ENCODE measurements around the gene KLHDC3. TPM values are rescaled to one million over a fixed set of nuclear protein-coding genes. Genes with fewer than 3 reads are reported as not detected.

KLHDC3 gene
- total RNA-seq, 4 donors from 2014 or later, result 66.5 to 164 (median 119) TPM

DNA sequence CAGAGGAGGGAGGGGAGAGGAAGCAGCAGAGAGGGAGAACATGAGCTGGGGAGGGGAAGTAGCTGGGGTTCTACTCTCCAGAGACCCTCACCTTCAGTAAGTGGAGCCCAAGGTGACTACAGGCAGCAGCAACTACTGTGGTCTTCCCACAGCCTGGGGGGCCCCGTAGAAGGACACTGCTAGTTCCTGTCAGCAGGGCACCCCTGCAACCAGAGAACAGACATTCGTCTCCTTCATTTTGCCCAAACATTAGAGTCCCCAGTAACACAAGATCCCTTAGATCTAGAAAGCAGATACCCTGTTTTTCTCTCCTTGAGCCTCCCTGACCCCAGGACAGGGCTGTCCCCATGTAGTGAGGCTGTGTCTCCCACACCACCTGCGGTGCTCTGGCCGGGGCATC, 45.3 kb upstream of the KLHDC3 start:
- H3K9me3 ChIP-seq, result no peaks in the 10 kb centered on the region
- ATAC-seq, result no peak
- H3K4me3 ChIP-seq, result no peak overlapping the region
- H3K4me1 ChIP-seq, result no peaks in the 10 kb centered on the region
- TF ChIP-seq POLR2A (IDR thresholded peaks at IDR 0.05), result no peak
- TF ChIP-seq, protein P1, sequence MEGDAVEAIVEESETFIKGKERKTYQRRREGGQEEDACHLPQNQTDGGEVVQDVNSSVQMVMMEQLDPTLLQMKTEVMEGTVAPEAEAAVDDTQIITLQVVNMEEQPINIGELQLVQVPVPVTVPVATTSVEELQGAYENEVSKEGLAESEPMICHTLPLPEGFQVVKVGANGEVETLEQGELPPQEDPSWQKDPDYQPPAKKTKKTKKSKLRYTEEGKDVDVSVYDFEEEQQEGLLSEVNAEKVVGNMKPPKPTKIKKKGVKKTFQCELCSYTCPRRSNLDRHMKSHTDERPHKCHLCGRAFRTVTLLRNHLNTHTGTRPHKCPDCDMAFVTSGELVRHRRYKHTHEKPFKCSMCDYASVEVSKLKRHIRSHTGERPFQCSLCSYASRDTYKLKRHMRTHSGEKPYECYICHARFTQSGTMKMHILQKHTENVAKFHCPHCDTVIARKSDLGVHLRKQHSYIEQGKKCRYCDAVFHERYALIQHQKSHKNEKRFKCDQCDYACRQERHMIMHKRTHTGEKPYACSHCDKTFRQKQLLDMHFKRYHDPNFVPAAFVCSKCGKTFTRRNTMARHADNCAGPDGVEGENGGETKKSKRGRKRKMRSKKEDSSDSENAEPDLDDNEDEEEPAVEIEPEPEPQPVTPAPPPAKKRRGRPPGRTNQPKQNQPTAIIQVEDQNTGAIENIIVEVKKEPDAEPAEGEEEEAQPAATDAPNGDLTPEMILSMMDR (IDR thresholded peaks at IDR 0.05 in 4 of 5, conservative IDR thresholded peaks at IDR 0.05 in 1 of 5), result no peak
- no peak for DNase-seq
- intact Hi-C loops (cut with DNase I; ENCODE audit: low total_unique reads), result no loop called here
- peaks cover 0 to 29% of the 10 kb centered on the region in 2 donors for H3K36me3 ChIP-seq
- no peaks in the 10 kb centered on the region for H3K27me3 ChIP-seq
- in situ Hi-C loops (cut with MboI; ENCODE audit: low sequenced_read_pairs in 4 of 4), result no loop called here
- H3K27ac ChIP-seq, result no peak overlapping the region

DNA sequence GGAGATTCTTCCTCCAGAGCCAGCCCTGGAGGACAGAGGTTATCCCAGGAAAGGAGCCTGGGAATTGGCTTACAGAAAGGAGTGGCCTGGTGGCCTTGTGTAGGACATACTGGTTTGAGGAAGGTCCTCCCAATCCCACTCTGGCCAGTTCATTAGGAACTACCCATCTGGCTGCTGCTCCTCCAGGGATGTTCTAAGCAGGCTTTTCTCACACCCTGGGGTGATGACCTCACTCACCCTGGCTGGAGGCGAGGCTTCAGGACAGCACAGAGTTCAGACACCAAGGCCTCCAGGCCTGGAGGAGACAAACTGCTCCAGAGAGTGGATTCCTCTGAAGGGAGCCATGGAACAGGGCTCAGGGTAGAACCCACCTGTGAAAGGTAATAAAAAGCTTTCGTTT, 44.6 kb upstream of the KLHDC3 start:
- intact Hi-C loops (cut with DNase I; ENCODE audit: low total_unique reads) (no loop called here), in situ Hi-C loops (cut with MboI; ENCODE audit: low sequenced_read_pairs in 4 of 4) (no loop called here)
- DNase-seq (no peak), ATAC-seq (no peak)
- Histone ChIP-seq H3K27me3 (no peaks in the 10 kb centered on the region), H3K36me3 (peaks cover 0 to 23% of the 10 kb centered on the region in 2 donors), H3K9me3 (no peaks in the 10 kb centered on the region), H3K27ac (no peak overlapping the region), H3K4me3 (no peak overlapping the region), H3K4me1 (no peaks in the 10 kb centered on the region)
- TF ChIP-seq, protein P1 (IDR thresholded peaks at IDR 0.05 in 4 of 5, conservative IDR thresholded peaks at IDR 0.05 in 1 of 5), result no peak
- TF ChIP-seq POLR2A (IDR thresholded peaks at IDR 0.05), result no peak

DNA sequence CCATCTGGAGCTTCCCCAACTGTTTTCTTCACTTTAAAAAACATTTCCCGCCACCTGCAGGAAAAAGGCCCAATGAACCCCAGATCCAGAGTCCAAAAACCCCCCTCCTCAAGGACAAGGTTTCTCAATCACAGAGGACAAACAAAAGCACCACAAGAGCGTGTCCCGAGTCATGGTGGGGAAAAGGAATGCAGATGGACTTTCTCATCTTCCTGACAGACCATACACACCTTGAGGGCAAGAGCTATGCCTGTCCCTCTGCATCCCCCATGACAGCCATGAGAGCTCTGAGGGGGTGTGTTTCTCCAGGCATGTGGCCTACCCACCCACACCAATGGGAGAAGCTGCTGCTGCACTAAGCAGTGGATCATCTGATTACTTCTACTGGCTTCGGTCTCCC, 44.1 kb upstream of the KLHDC3 start:
- peaks cover 0 to 18% of the 10 kb centered on the region in 2 donors for H3K36me3 ChIP-seq
- no peak overlapping the region for H3K27ac ChIP-seq
- no peak overlapping the region for H3K4me3 ChIP-seq
- no peaks in the 10 kb centered on the region for H3K27me3 ChIP-seq
- in situ Hi-C loops (cut with MboI; ENCODE audit: low sequenced_read_pairs in 4 of 4), result no loop called here
- intact Hi-C loops (cut with DNase I; ENCODE audit: low total_unique reads), result no loop called here
- TF ChIP-seq, protein P1 (IDR thresholded peaks at IDR 0.05 in 4 of 5, conservative IDR thresholded peaks at IDR 0.05 in 1 of 5), result no peak
- TF ChIP-seq POLR2A (IDR thresholded peaks at IDR 0.05), result no peak
- DNase-seq (no peak), ATAC-seq (no peak)
- no peaks in the 10 kb centered on the region for H3K4me1 ChIP-seq
- no peaks in the 10 kb centered on the region for H3K9me3 ChIP-seq

DNA sequence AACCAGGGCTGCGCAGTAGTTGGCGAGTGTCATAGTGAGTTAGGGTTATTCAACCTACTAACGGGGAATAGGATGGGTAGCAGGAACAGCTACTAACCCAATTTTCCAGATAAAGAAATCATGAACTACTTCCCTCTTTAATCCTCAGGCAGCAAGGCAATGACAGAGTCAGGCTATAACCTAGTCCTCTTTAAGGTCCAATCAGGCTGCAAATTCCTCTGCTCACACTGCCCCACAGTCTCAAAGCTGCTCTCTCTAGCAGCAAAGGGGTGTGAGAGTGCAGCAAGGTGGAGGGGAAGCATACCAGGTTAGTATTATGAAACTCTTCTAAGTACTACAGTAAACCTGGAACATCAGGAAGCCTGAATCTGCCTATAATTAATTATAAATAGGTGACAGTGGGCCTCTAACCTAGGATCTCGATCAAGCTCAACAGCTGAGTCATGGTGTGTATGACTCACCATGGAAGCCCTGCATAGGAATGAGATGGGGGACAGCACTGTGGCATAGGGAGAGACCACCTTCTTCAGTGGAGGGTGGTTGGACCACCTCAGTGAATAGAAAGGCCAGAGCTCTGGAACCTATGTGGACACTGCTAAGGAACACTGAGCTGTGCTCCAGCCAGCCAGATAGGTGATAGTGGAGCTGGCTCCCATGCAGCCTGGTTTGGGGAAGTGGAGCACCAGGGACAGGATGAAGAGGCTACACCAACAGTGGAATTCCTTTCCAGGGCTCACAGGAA, 43.0 kb upstream of the KLHDC3 start:
- peaks cover 0 to 7% of the 10 kb centered on the region in 2 donors for H3K36me3 ChIP-seq
- no peaks in the 10 kb centered on the region for H3K4me1 ChIP-seq
- H3K4me3 ChIP-seq, result no peak overlapping the region
- intact Hi-C loops (cut with DNase I; ENCODE audit: low total_unique reads), result no loop called here
- in situ Hi-C loops (cut with MboI; ENCODE audit: low sequenced_read_pairs in 4 of 4), result no loop called here
- no peak overlapping the region for H3K27ac ChIP-seq
- H3K27me3 ChIP-seq, result no peaks in the 10 kb centered on the region
- DNase-seq (no peak), ATAC-seq (peak in 1 of 2 donors; percentile 54)
- no peaks in the 10 kb centered on the region for H3K9me3 ChIP-seq
- no peak for TF ChIP-seq POLR2A (IDR thresholded peaks at IDR 0.05)
- TF ChIP-seq, protein P1 (IDR thresholded peaks at IDR 0.05 in 4 of 5, conservative IDR thresholded peaks at IDR 0.05 in 1 of 5), result no peak

Measured in gastrocnemius medialis (tissue), 4 donors.